IPS DF 4.7 (cell line): ENCODE results near the gene TINCR.
"Not testable (repeated sequence)": the region's sequence is repeated elsewhere in the genome, so short reads cannot be mapped to it uniquely, and the experiment has no call there.

Experiments
- DNase-seq: peaks from one replicate; pipeline ENCODE4 v3.0.0-alpha.2; 2013; ENCODE audit warnings: low spot score; ENCODE audit errors: extremely low read depth

The TINCR gene

DNA sequence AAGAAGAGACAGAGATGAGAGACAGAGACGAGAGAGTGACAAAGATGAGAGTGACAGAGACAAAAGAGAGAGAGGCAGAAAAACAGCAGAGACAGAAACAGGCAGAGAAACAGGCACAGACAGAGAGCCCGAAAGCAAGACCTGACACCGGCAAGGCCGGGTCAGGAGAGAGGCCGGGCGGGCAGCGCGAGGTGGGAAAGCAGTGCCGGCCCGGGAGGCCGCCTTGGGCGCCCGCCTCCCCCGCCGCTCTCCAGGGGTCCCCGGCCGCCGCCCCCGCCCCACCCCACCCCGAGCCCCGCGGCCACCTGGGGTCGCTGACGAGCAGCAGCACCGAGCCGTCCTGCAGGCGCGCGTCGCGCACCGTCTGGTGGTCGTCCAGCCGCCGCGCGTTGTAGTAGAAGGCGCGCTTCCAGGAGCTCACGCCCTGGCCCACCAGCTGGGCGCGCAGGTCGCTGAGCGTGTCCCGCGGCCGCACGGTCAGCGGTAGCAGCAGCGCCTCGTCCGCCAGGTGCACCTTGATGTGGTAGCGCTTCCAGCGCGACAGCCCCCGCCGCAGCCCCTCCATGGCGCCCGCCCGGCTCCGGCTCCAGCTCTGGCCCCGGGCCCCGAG lies at the start of gene TINCR:
Gene TINCR, minus strand, starts transcription at position 594 of the 610 bp plus-strand sequence.
- DNase-seq, result no peak

DNA sequence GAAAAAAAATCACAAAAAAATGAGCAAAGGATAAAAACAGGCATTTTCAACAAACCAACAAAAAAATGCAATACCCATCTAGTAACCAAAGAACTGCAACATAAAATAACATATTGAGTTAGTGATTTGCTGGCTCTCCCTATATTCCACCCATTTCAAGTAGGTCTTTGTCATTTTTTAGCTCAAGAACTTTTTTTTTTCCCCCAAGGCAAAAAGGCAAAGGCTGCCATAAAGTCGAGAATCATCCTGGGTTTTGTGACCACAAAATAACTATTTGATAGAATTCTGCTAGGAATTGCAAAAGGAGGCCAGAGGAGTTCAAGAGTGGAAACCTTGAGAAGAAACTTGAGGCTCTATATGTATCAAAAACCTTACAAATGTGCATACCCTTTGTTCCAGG lies 49.3 kb upstream of the TINCR start:
- no peak for DNase-seq

DNA sequence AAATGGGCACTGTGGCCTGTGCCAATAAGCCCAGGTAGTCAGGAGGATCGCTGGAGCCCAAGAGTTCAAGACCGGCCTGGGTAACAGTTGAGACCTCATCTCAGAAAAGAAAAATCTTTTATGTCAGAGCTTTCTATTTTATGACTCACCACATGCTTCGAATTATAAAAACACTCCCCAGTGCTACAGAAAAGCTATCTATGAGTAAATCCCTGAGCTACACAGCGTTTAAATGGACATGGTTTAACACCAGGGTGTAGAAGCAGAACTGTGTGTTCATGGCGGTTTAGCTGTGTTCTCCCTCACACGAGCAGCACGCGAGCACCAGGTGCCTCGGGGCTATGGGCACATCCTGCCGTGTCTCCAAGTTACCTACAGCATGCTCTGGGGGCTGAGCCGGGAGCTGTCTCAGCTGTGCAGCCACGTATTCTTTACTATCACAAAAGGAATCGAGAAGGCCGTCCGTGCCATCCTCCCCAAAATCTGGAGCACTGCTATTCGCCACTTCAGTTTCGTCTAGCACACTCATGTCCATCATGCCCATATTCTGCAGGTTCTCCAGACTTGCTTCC lies 48.1 kb upstream of the TINCR start:
- no peak for DNase-seq

DNA sequence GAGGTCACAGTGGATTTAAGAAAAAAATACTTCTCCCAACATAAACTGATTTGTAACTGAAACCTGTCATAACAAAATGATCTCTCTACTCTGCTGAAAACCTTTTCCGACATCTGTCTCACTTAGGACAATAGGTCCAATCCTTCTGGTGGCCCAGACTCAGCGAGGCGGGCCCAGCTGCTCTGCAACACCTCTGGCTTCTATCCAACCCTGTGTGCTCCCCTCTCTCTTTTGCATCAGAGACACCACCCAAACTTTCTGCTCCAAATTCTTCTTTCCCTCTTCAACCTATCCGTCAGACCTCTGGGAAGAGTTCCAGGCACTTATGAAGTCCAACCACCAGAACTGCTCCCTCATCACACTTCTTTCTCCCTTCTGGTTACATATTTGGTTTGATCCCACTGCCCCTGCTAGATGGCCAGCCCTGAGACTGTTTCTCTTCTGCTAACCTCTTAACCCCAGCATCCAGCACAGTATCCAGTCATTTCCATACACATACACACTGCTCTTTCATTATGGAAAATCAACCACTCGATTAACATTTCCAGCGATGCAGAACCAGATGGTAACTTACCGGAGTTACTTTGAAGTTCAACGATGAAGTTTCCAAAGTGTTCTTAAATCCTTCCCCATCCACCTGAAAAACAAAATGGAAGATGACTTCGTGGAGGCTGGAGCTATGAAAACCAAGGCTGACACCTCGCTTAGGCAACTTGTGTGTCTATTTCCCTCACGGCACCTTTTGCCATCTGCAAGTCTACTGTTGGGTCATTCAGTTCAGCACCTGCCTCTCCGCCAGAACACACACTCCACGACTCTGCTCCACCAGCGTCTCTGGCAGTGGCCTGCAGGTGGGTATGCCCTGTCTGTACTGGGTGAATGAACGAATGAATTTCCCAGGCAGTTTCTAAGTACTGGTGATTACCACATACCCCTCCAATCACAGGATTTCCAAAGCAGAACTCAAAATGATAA lies 45.4 kb upstream of the TINCR start:
- no peak for DNase-seq

DNA sequence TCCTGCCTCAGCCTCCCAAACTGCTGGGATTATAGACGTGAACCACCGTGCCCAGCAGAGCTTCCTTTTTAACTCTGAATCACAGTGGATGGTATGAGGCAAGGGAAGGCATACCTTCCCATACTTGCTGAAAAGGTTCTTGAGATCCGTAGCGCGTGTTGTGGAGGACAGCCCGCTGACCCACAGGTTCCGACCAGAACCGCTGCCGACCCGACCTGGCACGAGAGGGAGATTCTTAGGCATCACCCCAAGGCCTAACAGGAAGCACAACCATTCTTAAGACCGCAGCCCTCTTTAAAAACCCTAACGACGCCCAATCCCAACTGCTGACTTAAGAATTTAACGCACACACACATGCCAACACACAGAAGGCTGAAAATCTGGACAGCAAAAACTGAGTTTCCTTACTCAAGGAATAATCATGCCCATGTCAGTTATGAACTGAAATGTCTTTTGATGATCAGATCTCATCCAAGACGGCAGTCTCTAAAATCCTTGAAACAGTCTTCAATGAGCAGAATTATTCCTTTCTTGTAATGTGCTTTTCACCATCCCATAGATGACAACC lies 42.2 kb upstream of the TINCR start:
- no peak for DNase-seq

DNA sequence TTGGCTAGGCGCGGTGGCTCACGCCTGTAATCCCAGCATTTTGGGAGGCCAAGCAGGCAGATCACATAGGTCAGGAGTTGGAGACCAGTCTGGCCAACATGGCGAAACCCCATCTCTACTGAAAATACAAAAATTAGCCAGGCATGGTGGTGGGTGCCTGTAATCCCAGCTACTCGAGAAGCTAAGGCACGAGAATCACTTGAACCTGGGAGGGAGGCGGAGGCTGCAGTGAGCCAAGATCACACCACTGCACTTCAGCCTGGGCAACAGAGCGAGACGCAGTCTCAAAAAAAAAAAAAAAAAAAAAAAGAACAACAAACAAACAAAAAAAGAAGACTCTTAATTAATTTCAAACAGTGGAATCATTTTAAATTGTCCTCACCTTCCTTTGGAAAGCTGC lies 41.0 kb upstream of the TINCR start:
- DNase-seq, result not testable (repeated sequence)

DNA sequence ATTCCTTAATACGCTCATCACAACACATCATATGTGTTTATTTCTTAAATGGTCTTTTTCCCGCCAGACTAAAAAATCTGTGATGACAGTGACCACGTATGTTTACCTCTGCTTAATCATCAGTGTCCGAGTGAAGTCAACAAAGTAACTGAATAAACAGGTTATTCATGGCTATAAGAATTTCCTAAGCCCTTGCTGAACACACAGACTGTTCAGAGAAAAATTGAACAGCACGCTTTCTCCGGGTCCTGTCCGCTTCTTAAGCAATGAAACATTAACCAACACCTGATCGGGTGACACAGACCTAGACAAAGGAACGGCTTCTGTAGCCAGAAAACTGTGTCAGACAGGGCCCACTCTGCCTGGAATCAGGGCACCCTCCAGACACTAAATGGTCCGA lies 40.5 kb upstream of the TINCR start:
- DNase-seq, result no peak

DNA sequence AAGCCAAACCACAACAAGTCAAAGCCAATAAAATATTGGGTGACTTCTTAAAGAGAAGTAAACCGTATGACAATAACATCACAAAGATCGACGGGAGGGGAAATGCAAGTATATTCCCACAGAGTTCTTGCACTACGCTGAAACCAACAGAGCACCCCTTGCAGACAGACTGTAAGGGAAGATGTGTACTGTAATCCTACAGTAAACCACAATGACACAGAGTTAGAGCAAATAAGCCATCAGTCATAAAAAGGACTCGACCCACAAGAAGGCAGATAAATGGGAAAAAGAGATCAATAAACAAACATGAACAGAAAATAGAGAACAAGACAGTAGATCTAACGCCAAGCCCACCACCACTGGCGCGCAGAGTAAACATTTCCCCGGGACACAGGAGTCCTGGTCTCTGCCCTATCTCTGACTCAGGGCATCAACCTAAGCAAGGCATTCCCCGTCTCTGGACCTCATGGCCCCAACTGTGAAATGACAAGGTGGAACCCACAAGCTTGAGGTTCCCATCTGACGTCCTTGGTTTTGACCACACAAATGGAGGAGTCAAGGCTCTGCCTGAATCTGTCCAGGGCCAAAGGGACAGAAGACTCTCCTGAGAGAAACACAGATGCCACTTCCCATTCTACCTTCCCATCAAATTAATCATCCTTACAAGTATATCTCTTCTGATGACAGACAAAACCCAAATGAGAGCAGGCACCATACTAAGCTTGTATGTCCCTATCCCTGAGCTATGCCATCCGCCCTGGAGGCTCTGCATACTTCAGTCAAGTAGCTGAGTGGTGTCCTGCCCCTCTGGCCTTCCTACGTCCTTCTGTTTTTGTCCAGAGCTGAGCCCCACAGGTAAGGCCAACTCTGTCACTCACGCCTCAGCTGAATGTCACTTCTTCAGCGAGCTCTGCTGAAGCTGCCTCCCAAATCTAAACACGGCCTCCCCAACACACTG lies 39.8 kb upstream of the TINCR start:
- no peak for DNase-seq

DNA sequence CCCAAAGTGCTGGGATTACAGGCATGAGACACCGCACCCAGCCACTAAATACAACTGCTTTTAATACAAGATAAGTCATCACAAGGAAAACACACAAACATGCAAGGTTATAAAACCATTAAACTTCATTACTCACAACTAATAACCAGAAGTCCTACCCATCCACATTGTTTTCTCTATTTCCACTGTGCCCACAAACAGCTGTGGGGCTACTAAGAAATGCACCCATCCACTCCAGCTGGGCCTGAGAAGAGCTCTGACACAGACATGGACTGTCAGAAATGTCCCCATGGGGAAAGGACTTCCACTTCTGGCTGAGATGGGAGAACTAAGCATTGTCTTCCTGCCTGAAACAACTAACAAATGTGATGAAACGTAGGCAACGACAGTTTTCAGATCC lies 37.6 kb upstream of the TINCR start:
- no peak for DNase-seq

DNA sequence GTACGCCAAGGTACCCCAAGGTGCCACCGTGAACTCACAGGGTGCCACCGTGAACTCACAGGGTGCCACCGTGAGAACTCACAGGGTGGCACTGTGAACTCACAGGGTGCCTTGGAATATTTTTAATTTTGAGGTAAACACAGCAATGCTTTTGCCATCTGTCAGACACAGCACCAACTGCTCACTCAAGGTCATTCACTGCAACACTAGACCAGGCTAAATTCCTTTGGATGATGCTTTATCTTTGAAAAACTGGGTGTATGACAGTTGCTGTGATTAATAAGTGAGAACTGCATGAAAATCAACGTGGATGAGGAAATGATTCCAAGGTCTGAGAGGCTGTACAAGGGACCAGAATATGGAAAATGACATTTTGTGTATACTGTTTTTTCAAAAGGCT lies 35.9 kb upstream of the TINCR start:
- DNase-seq, result no peak

DNA sequence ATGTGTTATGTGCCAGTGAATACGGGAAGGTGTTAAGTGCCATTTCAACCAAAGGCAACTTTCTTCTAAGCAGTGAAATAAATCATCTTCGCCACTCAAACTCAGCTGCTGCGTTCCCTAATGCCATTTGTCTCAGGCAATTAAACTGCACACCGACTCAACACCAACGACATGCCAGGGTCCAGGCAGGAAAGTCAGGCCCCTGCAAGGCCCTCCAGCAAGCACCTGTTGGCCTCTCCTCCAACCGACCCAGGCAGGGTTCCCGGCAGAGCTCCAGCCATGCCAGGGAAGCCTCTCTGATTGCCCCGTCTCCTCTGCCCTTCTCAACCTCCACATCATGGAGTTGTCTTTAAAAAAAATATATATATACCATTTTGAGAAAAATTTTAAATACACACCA lies 33.0 kb upstream of the TINCR start:
- DNase-seq, result no peak

DNA sequence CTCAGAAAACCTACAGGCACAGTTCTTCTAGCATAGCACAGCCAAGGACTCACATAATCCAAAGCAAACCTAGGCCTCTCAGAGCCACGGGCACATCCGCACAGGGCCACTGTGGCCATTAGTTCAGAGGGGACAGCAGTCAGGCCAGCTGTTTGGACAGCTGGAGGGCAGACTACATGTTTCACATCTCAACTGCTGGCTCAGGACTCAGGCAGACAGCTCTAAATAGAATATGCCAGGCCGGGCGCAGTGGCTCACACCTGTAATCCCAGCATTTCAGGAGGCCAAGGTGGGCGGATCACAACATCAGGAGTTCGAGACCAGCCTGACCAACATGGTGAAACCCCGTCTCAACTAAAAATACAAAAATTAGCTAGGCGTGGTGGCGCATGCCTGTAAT lies 28.0 kb upstream of the TINCR start:
- no peak for DNase-seq

DNA sequence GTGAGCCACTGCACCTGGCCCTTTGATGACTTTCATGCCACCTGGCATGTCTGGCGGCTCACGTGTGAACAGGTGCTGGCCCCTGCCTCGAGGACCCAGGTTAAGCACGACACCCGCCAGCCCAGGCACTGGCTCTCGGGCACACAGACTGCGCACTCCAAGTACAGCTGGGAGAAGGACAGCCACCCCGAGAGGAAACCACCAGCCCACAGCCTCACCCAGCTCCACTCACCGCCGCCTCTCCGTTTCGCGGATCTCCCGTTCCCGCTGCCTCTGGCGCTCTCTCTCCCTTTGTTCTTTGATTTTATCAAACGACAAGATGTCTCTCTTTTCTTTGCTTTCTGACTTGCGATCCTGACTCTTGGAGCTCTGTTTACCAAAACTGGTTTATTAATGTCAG lies 27.4 kb upstream of the TINCR start:
- no peak for DNase-seq

DNA sequence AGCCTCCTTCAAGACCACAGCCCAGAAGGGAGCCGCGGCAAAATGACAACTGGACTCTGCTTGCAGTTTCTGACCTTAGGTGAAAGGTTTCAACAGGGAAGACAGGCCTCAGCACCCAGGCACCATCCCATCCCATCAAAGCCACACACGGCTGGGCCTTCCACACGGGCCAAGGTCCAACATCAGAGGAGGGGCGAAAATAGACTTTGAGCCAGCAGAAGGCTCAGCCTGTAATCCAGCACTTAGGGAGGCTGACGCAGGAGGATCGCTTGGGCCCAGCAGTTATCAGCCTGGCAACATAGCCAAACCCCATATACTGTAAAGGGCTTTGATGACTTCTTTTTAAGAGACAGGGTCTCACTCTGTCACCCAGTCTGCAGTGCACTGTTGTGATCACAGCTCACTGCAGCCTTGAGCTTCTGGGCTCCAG lies 26.8 kb upstream of the TINCR start:
- no peak for DNase-seq

DNA sequence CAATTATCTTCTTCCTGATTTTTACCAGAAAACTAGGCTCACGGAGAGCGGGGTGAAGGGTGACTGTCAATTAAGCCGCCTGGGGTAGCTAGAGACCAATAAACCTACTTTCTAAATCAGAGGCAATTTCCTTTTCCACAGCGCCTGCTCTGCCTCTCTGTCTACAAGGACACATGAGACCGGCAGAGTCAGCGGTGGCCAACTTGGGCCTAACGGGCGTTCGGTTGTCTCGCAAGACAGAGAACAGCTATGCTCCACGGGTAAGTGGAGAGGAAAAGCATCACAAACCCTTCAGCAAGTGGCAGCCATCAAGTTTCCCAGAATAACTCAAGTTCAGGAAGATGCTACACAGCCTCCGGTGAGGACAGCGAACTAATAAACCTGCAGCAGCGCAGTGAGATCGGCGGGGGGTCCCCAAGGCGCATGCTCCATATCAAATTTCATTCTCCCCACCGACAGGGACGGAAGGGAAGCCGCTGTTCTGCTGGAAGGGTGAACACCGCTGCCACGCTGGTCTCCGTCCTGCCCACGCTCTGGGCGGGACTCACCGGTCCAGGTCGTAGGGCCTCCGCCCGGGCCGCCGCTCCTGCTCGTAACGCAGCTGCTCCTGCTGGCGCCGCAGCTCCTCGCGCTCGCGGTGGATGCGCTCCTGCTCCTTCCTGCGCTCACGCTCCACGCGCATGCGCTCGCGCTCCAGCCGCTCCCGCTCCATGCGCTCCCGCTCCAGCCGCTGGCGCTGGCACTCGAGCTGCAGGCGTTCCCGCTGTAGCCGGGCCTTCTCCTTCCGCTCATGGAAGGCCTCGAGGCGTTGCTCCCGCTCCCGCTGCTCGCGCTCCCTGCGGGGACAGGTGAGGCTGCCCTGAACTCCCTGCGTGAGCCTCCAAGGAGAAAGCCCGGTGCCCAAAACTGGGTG lies 25.8 kb upstream of the TINCR start:
- no peak for DNase-seq

DNA sequence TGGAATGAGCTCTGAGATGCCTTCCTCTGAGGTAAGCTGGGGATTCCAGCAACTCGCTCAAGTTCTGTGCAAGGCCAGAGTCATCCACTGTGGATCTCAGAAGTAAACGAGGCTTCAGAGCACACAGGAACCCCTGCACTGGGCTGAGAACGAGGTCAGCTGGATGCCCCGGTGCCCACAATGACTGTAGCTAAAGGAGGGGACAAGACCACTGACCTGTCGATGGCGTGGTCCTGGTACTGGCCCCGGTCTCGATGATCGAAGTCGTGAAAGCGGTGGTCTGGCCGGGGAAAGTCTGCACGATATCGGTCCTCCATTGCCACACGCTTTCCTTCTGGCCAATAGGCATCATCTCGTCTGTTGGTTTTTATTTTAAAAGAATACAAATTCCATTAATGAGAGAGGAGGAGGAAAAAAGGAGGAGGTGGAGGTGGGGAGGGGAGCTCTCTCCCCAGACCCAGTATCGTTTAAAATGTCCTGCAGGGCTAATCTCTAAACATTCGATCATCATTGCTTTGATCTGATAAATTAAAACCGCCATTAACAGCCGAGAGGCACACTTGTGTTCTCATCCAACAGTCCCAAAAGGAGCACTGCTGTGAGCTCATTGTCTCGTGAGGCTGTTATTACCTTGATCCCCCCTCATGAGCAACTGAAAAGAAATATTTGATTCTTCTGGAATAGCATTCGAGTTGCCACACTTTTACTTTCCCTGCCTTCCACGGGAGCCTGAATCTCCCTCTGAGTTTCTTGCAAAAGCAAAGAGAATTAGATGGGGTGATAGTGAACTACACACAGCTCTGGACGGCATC lies 25.0 kb upstream of the TINCR start:
- no peak for DNase-seq

DNA sequence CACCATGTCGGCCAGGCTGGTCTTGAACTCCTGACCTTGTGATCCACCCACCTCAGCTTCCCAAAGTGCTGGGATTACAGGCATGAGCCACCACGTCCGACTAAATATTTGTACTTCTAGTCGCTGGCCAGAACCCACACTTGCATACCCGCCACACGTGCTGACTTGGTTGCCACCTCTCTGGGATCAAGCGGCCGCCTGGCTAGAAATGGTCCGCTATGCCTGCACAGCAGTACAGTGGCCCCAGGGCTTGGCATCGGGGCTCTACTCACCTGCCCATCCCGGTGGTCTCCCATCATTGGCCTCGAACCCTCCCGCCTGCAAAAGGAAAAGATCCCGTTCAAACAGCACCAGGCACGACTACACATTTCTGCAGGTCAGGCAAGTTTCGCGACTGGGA lies 23.7 kb upstream of the TINCR start:
- no peak for DNase-seq

DNA sequence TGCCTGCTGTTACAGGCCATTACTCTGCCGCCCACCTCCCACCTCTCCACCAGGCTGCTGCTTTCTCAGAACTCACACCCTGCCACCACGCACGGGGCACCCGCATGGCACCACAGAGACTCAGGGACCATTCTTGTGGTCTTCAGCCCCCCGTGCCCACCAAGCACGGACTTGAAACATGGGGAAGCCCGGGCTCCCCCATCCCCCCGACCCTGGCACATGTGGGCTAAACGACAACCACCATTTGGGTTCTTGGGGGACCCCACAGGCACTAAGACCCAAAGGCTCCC lies 23.1 kb upstream of the TINCR start:
- DNase-seq, result no peak

DNA sequence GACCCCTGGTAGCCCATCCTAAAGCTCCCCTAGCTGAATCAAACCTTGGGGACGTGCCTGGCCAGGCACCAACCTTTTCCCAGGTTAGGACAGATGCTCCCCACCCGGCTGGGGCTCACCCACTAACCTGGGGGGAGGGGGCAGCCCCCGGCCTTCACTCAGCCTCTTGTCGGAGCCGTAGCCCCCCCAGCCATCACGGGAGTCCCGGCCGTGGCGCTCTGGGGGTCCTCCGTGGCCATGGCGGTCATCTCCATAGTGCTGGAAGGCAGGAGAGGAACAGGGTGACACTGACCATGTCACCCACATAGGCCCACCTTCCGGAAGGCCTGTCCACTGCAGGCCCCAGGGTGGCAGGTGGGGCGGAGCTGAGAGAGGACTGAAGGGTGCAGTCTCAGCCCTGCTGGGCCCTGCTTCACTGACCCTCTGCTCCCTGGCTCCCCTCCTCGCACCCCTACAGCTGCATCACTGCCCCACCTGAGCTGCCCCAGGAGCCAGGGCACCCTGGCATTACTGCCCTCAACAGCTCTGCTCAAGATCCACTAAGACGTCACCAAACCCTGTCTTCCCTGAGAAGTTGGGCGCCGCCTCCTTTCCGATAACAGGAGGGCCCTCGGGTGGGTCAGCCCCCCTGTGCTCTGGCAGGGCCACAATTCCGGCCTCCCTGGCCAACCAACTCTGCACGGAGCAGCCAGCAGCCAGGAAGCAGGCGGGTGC lies 22.6 kb upstream of the TINCR start:
- DNase-seq, result no peak
